ENCODE data around the gene NCSTN. TPM values are rescaled to one million over a fixed set of nuclear protein-coding genes. Genes with fewer than 3 reads are reported as not detected.

The NCSTN gene
- total RNA-seq, 1 experiment from 2014 or later, result 95.6 TPM

- no peak for DNase-seq (ENCODE audit: low read depth)
These were observed 60.9 kb downstream of the NCSTN start for GRCh38 chr1:160404094-160404493.

DNA sequence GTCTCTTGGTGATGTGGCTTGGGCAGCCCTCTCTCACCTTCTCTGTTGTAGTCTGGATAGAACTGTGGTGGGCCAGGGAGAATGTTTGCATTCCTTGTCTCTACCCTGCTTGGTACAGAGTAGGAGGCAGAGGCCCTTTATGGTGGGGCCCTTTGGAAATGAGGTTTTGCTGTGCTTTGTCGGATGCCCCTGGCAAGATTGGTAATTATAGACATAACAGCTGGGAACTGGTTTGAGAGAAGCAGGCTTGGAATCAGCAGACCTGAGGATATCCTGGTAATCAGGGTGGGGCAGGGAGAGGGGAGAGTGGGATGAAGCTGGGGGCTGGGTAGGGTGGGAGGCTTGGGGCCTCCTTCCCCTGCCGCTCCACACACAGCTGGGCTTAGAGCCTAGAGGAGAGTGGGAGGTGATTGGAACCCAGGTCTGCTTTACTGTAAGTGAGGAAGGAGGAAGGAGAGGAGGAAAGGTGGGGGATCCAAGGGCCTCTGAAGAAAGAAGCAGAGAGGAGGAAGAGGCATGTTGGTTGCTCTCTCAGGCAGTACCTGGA, 62.2 kb downstream of the NCSTN start:
- DNase-seq (ENCODE audit: low read depth), result no peak

- DNase-seq (ENCODE audit: low read depth), result no peak
These were observed 63.2 kb downstream of the NCSTN start for GRCh38 chr1:160406131-160406968.

DNA sequence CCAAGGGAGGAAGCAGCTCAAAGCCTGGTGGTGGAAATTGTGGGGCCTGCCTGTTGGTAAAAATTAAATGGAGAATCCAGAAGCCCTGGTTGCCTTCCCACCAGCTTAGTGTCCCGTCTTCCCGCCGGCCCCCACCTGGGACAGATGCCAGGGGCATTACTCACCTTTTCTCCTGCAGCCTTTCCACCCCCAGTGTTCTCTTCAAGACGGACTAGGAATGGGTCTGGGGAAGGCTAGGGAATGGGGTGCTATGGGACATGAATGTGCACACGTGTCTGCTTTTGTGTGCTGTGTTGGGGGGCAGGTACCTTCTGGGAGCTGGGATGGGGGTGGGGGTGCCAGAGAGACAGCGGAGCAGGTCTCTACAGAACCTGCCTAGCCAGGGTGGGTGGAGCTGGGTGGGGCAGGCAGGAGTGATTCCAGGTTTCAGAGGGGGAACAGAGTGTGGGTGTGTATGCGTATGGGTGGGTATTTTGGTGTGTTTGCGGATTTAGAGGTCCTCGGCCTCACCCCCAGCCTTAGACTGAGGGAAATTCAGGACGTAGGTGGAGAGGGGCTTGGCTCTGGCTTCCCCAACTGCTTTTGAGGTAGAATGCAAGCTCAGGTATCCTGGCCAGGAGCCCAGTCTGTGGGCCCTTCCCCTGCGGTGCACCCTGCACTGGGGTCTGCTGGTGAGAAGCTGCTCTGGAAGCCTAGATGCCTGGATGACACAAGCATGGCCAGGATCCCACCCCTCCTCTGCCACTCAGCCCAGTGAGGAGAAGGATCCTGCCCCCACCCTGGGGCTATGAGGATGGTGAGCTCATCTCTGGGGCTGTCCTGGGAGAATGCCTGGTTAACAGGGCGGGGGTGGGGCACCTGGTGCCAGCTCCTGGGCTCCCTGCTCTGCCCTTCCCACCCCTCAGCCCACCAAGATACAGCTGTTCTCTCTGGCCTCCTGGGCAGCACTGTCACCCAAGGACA, 64.9 kb downstream of the NCSTN start:
- DNase-seq (ENCODE audit: low read depth), result no peak

Other genes starting within 250 kb of the NCSTN start
- 21.7 and 22.2 TPM in 2 replicates for gene IGSF8, start 244.8 kb upstream of the NCSTN start, total RNA-seq (2014; rRNA removed)
- gene ATP1A2, start 227.6 kb upstream of the NCSTN start, total RNA-seq (2014; rRNA removed), result 1.3 and 1.4 TPM in 2 replicates
- not detected in 2 replicates for gene ATP1A4, start 191.8 kb upstream of the NCSTN start, total RNA-seq (2014; rRNA removed)
- gene CASQ1, start 152.8 kb upstream of the NCSTN start, total RNA-seq (2014; rRNA removed), result not detected in 2 replicates
- 150 and 200 TPM in 2 replicates for gene PEA15, start 138.0 kb upstream of the NCSTN start, total RNA-seq (2014; rRNA removed)
- gene DCAF8, start 80.8 kb upstream of the NCSTN start, total RNA-seq (2014; rRNA removed), result 73.1 and 76.4 TPM in 2 replicates
- gene PEX19, start 58.2 kb upstream of the NCSTN start, total RNA-seq (2014; rRNA removed), result 81.8 and 83.7 TPM in 2 replicates
- 130 and 149 TPM in 2 replicates for gene COPA, start 133 bp upstream of the NCSTN start, total RNA-seq (2014; rRNA removed)
- gene NHLH1, start 23.7 kb downstream of the NCSTN start, total RNA-seq (2014; rRNA removed), result 0.13 TPM in 1 of 2 replicates, not detected in the other
- under 0.01 TPM in 1 of 2 replicates, not detected in the other for gene VANGL2, start 57.2 kb downstream of the NCSTN start, total RNA-seq (2014; rRNA removed)
- gene SLAMF6, start 179.9 kb downstream of the NCSTN start, total RNA-seq (2014; rRNA removed), result not detected in 2 replicates
- not detected in 2 replicates for gene CD84, start 236.1 kb downstream of the NCSTN start, total RNA-seq (2014; rRNA removed)